H9 (cell line): Measurements from ENCODE around the gene TIMM17A. TPM values are rescaled to one million over a fixed set of nuclear protein-coding genes. Genes with fewer than 3 reads are reported as not detected.

Experiments used
- DNase-seq: peaks from one replicate; pipeline ENCODE4 v3.0.0-alpha.2; 2017
- H2AFZ ChIP-seq: one replicate; pipeline ENCODE4 v1.6.1; 2013; ENCODE audit warnings: mild to moderate bottlenecking, low read length, control low read depth, moderate library complexity
- H2AK5ac ChIP-seq: 2 replicates; pipeline ENCODE4 v1.6.1; 2013; ENCODE audit warnings: low read length, control low read depth, mixed read lengths; ENCODE audit not compliant: insufficient read length
- H2BK120ac ChIP-seq: one replicate; pipeline ENCODE4 v1.6.1; 2013; ENCODE audit warnings: low read depth, mild to moderate bottlenecking, low read length, control low read depth, inconsistent platforms; ENCODE audit not compliant: poor library complexity, severe bottlenecking
- H2BK12ac ChIP-seq: 2 replicates; pipeline ENCODE4 v1.6.1; 2013; ENCODE audit warnings: low read length, control low read depth, mixed read lengths, low read depth; ENCODE audit not compliant: insufficient read length
- H2BK15ac ChIP-seq: 2 replicates; pipeline ENCODE4 v1.6.1; 2013; ENCODE audit warnings: low read depth, low read length, control low read depth
- H2BK20ac ChIP-seq: one replicate; pipeline ENCODE4 v1.6.1; 2013; ENCODE audit warnings: low read depth, mild to moderate bottlenecking, low read length, control low read depth, inconsistent platforms; ENCODE audit not compliant: poor library complexity, severe bottlenecking
- H2BK5ac ChIP-seq: 2 replicates; pipeline ENCODE4 v1.6.1; 2013; ENCODE audit warnings: low read length, control low read depth, mixed read lengths; ENCODE audit not compliant: insufficient read length
- H3K14ac ChIP-seq: 2 replicates; pipeline ENCODE4 v1.6.1; 2013; ENCODE audit warnings: low read length, control low read depth; ENCODE audit not compliant: insufficient read depth
- H3K18ac ChIP-seq: 2 replicates; pipeline ENCODE4 v1.6.1; 2013; ENCODE audit warnings: low read depth, mild to moderate bottlenecking, mixed read lengths, low read length, control low read depth; ENCODE audit not compliant: insufficient read length
- H3K23ac ChIP-seq: 2 replicates; pipeline ENCODE4 v1.6.1; 2013; ENCODE audit warnings: low read length, control low read depth, mixed read lengths, low read depth; ENCODE audit not compliant: insufficient read length
- H3K23me2 ChIP-seq: 2 replicates; pipeline ENCODE4 v1.6.1; 2013; ENCODE audit warnings: low read depth, mild to moderate bottlenecking, mixed read lengths, low read length, control low read depth; ENCODE audit not compliant: insufficient read length, poor library complexity, severe bottlenecking
- H3K27ac ChIP-seq: 2 replicates; pipeline ENCODE4 v1.5.1; 2013; ENCODE audit warnings: low read length, control low read depth, mixed read lengths, low read depth; ENCODE audit not compliant: insufficient read length
- H3K27me3 ChIP-seq: 2 replicates; pipeline ENCODE4 v1.6.1; 2013; ENCODE audit warnings: low read length, control low read depth, inconsistent platforms; ENCODE audit not compliant: insufficient read depth
- H3K4ac ChIP-seq: 2 replicates; pipeline ENCODE4 v1.6.1; 2013; ENCODE audit warnings: low read depth, mild to moderate bottlenecking, control low read depth, inconsistent platforms, low read length, moderate library complexity
- H3K4me1 ChIP-seq: 2 replicates; pipeline ENCODE4 v1.6.1; 2013; ENCODE audit warnings: low read length, control low read depth, inconsistent platforms; ENCODE audit not compliant: insufficient read depth
- H3K4me2 ChIP-seq: 2 replicates; pipeline ENCODE4 v1.6.1; 2013; ENCODE audit warnings: low read length, control low read depth, mixed read lengths; ENCODE audit not compliant: insufficient read length, insufficient read depth
- H3K56ac ChIP-seq: 2 replicates; pipeline ENCODE4 v1.6.1; 2013; ENCODE audit warnings: low read depth, mild to moderate bottlenecking, mixed read lengths, low read length, control low read depth; ENCODE audit not compliant: insufficient read length
- H3K79me1 ChIP-seq: 2 replicates; pipeline ENCODE4 v1.6.1; 2013; ENCODE audit warnings: low read depth, mild to moderate bottlenecking, moderate library complexity, low read length, control low read depth, inconsistent platforms; ENCODE audit not compliant: insufficient read depth, poor library complexity, severe bottlenecking
- H3K79me2 ChIP-seq: 2 replicates; pipeline ENCODE4 v1.6.1; 2013; ENCODE audit warnings: low read length, control low read depth, inconsistent platforms; ENCODE audit not compliant: insufficient read depth
- H3K9ac ChIP-seq: 2 replicates; pipeline ENCODE4 v1.6.1; 2013; ENCODE audit warnings: low read length, control low read depth, mixed read lengths; ENCODE audit not compliant: insufficient read length; ENCODE audit errors: extremely low read depth
- H3K9me3 ChIP-seq: one replicate; pipeline ENCODE4 v1.6.1; 2013; ENCODE audit warnings: low read depth, low read length, inconsistent platforms; ENCODE audit not compliant: control insufficient read depth
- H3T11ph ChIP-seq: one replicate; pipeline ENCODE4 v1.6.1; 2013; ENCODE audit warnings: mild to moderate bottlenecking, low read length, control low read depth, inconsistent platforms
- H4K20me1 ChIP-seq: one replicate; pipeline ENCODE4 v1.6.1; 2013; ENCODE audit not compliant: control insufficient read depth, insufficient read length, insufficient read depth
- H4K5ac ChIP-seq: 2 replicates; pipeline ENCODE4 v1.6.1; 2013; ENCODE audit warnings: low read depth, mild to moderate bottlenecking, mixed read lengths, low read length, control low read depth; ENCODE audit not compliant: insufficient read length
- H4K8ac ChIP-seq: replicated peaks from 2 replicates; pipeline ENCODE4 v1.6.1; 2013; ENCODE audit warnings: low read length, control low read depth, mixed read lengths, low read depth; ENCODE audit not compliant: insufficient read length
- H4K91ac ChIP-seq: 2 replicates; pipeline ENCODE4 v1.6.1; 2013; ENCODE audit warnings: low read depth, mild to moderate bottlenecking, moderate library complexity, mixed read lengths, low read length, control low read depth; ENCODE audit not compliant: insufficient read length
- H3K27ac Mint-ChIP-seq, 3 experiments: 2 replicates in 2 of 3; 3 replicates in 1 of 3; pipeline ENCODE4 v1.8.0; 2020 to 2021; ENCODE audit warnings: mixed read lengths in 3 of 3, mild to moderate bottlenecking in 1 of 3, moderate library complexity in 1 of 3
- H3K27me3 Mint-ChIP-seq: 2 replicates; pipeline ENCODE4 v1.8.0; 2021; ENCODE audit warnings: low read depth, mild to moderate bottlenecking, moderate library complexity, mixed read lengths
- H3K36me3 Mint-ChIP-seq, 3 experiments: 2 replicates in 2 of 3; 3 replicates in 1 of 3; pipeline ENCODE4 v1.8.0; 2020 to 2021; ENCODE audit warnings: low read depth in 3 of 3, mixed read lengths in 3 of 3; ENCODE audit not compliant: insufficient read depth in 1 of 3
- H3K4me1 Mint-ChIP-seq, 2 experiments: 2 replicates each; pipeline ENCODE4 v1.8.0; 2020; ENCODE audit warnings: mixed read lengths in 2 of 2
- H3K4me3 Mint-ChIP-seq, 2 experiments: 2 replicates in 1 of 2; 3 replicates in 1 of 2; pipeline ENCODE4 v1.8.0; 2020 to 2021; ENCODE audit warnings: mild to moderate bottlenecking in 2 of 2, mixed read lengths in 2 of 2, moderate library complexity in 1 of 2
- H3K9me3 Mint-ChIP-seq, 2 experiments: 2 replicates in 1 of 2; 3 replicates in 1 of 2; pipeline ENCODE4 v1.8.0; 2020; ENCODE audit warnings: mild to moderate bottlenecking in 2 of 2, mixed read lengths in 2 of 2, moderate library complexity in 1 of 2
- CTCF ChIP-seq: fragments of 200-600 bp; sonication (generic); conservative IDR thresholded peaks from 3 replicates; pipeline ENCODE4 v1.8.0; 2021; ENCODE audit warnings: antibody characterized with exemption, mild to moderate bottlenecking
- WGBS: extraction: QIAGEN DNeasy Blood & Tissue Kit; methylation state at CpG from one replicate; pipeline ENCODE4 v1.1.7; 2013; ENCODE audit warnings: missing lambda C conversion rate, low lambda C conversion rate, mixed read lengths; ENCODE audit not compliant: insufficient read length; ENCODE audit errors: extremely low coverage; 5-methylcytosine and 5-hydroxymethylcytosine counted together
- total RNA-seq: library from RNA; stranded (reverse); gene quantifications from 2 replicates; pipeline ENCODE4 v1.2.1, GENCODE V29; 2021

TIMM17A gene
- total RNA-seq, 1 experiment from 2014 or later: 60.9 TPM

DNA sequence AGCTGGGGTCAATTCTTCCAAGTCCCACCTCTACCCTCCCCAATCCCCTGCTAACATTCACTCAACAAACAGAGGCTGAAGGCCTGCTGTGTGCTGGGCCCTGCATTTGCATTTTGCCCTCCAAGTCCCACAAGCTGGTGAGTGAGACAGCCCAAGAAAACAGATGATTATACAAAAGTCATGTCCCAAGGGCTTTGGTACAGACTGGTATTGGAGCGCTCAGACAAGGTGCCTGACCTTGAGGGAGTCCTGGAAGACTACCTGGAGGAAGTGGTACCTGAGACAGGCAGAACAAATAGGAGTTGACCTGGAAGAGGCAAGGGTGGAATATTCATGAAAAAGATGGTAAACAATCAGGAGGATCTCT, 13.2 kb upstream of the TIMM17A start:
- Histone ChIP-seq H3K4me1 (peaks cover 6% of the 10 kb centered on the region), H4K20me1 (no peaks in the 10 kb centered on the region), H4K8ac (no peak overlapping the region), H3K23me2 (peaks cover 6% of the 10 kb centered on the region), H4K91ac (no peak overlapping the region), H3K4ac (no peak overlapping the region), H3T11ph (no peak overlapping the region), H2BK12ac (no peak overlapping the region), H2BK20ac (no peak overlapping the region), H2AK5ac (no peak overlapping the region), H3K23ac (no peak overlapping the region), H3K14ac (no peak overlapping the region), H2BK120ac (no peak overlapping the region), H3K27me3 (peaks cover 2% of the 10 kb centered on the region; the same call in 1 of the 2 replicates), H3K18ac (no peak overlapping the region), H3K4me2 (peak overlapping the region; percentile 60), H3K27ac (peak overlapping the region; percentile 90), H3K9ac (no peak overlapping the region), H3K79me1 (no peaks in the 10 kb centered on the region), H3K56ac (no peak overlapping the region), H2BK5ac (no peak overlapping the region), H4K5ac (no peak overlapping the region), H2AFZ (no peak overlapping the region), H3K9me3 (no peaks in the 10 kb centered on the region), H2BK15ac (no peak overlapping the region), H3K79me2 (no peaks in the 10 kb centered on the region)
- peaks cover 26 to 47% of the 10 kb centered on the region in 2 experiments for H3K4me1 Mint-ChIP-seq
- no peaks in the 10 kb centered on the region for H3K36me3 Mint-ChIP-seq
- no peak for DNase-seq
- H3K27ac Mint-ChIP-seq: peak overlapping the region; percentile 95 to 98 (median 97)
- no CpG with 5 or more reads among the region's 1 CpG for WGBS
- peak overlapping the region; percentile 57 to 76; a peak in 4 of 5 replicates for H3K4me3 Mint-ChIP-seq
- TF ChIP-seq CTCF: no peak
- no peaks in the 10 kb centered on the region for H3K9me3 Mint-ChIP-seq
- peaks cover 17% of the 10 kb centered on the region for H3K27me3 Mint-ChIP-seq
